Measurements from ENCODE around the gene DGKB.

Gene DGKB

DNA sequence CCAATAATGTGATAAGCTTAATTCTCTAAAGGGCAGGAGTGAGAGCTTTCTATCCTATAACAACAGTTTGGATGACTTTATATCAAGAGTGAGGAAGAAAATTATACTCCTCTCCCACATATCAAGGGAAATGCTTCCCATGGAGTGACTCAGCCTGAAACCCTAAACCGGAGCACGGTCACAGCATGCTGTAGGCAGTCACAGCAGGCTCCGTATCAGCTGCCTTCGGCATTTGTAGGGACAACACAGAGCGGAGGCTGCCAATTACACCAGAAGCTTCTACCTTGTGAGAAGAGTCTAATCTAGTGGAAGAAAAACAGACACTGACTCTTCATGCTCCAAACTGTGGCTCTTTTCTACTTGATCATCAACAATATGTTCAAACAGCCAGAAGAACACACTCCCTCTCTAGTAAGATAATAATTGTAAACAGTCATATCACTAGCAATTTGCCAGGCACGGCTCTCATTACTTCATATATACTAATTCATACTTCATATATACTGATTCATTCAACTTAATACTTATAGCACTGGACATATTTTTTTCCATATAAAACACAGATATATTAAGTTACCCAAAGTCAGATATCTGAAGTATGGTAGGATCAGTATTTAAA lies 65.9 kb downstream of the DGKB start:
- CTCF ChIA-PET, result no interaction called here
- TF ChIP-seq, protein P1, sequence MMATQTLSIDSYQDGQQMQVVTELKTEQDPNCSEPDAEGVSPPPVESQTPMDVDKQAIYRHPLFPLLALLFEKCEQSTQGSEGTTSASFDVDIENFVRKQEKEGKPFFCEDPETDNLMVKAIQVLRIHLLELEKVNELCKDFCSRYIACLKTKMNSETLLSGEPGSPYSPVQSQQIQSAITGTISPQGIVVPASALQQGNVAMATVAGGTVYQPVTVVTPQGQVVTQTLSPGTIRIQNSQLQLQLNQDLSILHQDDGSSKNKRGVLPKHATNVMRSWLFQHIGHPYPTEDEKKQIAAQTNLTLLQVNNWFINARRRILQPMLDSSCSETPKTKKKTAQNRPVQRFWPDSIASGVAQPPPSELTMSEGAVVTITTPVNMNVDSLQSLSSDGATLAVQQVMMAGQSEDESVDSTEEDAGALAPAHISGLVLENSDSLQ (IDR thresholded peaks at IDR 0.05), result no peak; the same call in 1 of the 2 replicates
- TF ChIP-seq LEF1 (IDR thresholded peaks at IDR 0.05; ENCODE audit: borderline replicate concordance) (no peak), ARNT (IDR thresholded peaks at IDR 0.05) (0 out of 2 replicates have a peak, but pooled peaks have one; percentile 27), L3MBTL2 (conservative IDR thresholded peaks at IDR 0.05) (peak; percentile 53)
- DNase-seq (ENCODE audit: extremely low spot score), result peak; percentile 70
- POLR2A ChIA-PET, result no interaction called here

DNA sequence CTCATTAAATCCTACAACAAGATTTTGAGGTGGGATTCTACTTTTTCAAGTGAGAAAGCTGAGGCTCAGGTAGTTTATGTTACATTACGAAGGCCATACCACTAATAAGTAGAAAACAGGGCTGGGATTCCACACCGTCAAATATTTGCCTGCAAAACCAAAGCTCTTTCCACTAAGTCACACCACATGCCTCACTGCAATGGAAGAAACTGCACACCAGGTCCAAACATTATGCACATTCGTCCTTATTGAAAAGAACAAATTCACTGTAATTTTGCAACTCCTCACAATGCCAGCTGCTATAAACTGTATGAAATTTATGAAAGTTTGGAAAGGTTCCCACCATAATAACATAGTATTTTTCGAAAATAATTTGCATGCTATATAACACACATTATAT lies 66.5 kb downstream of the DGKB start:
- CTCF ChIA-PET, result no interaction called here
- DNase-seq (ENCODE audit: extremely low spot score), result no peak
- TF ChIP-seq SP1 (IDR thresholded peaks at IDR 0.05) (no peak), ARNT (IDR thresholded peaks at IDR 0.05) (no peak), ELF4 (IDR thresholded peaks at IDR 0.05) (no peak), L3MBTL2 (conservative IDR thresholded peaks at IDR 0.05) (no peak), CTBP1 (IDR thresholded peaks at IDR 0.05; ENCODE audit: borderline replicate concordance) (no peak), FOXK2 (IDR thresholded peaks at IDR 0.05) (no peak), HDGF (IDR thresholded peaks at IDR 0.05; ENCODE audit: borderline replicate concordance) (no peak), LEF1 (IDR thresholded peaks at IDR 0.05; ENCODE audit: borderline replicate concordance) (no peak), BHLHE40 (IDR thresholded peaks at IDR 0.05; ENCODE audit: borderline replicate concordance) (no peak), ZNF384 (IDR thresholded peaks at IDR 0.05) (no peak), NFRKB (IDR thresholded peaks at IDR 0.05) (no peak), FOXM1 (IDR thresholded peaks at IDR 0.05; ENCODE audit: borderline replicate concordance) (no peak), TARDBP (IDR thresholded peaks at IDR 0.05) (no peak)
- TF ChIP-seq, protein P1 (IDR thresholded peaks at IDR 0.05), result no peak
- POLR2A ChIA-PET, result no interaction called here

DNA sequence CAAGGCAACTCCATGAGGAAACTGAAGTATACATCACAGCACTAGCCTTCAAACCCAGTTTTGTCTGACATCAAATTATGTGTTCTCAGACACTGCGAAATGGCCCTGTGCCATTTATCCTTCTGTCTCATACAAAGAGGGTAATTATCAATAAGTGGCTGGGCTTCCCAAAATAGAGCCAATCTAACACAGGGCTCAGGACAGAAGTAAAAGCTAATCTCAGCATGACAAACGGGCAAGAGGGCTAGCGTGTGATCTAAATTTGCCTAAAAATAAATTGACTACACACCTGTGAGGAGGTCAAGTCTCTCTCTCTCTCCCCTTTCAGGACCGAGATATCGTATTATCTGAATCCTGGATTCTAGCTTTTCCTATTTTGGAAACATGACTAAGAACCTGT lies 67.2 kb downstream of the DGKB start:
- ChIA-PET POLR2A (no interaction called here), CTCF (no interaction called here)
- no peak for DNase-seq (ENCODE audit: extremely low spot score)
- TF ChIP-seq L3MBTL2 (conservative IDR thresholded peaks at IDR 0.05), result no peak
- TF ChIP-seq HDGF (IDR thresholded peaks at IDR 0.05; ENCODE audit: borderline replicate concordance), result no peak
- TF ChIP-seq SUZ12 (IDR thresholded peaks at IDR 0.05), result no peak
- TF ChIP-seq SP1 (IDR thresholded peaks at IDR 0.05), result no peak
- no peak for TF ChIP-seq TARDBP (IDR thresholded peaks at IDR 0.05)
- no peak for TF ChIP-seq NFRKB (IDR thresholded peaks at IDR 0.05)

DNA sequence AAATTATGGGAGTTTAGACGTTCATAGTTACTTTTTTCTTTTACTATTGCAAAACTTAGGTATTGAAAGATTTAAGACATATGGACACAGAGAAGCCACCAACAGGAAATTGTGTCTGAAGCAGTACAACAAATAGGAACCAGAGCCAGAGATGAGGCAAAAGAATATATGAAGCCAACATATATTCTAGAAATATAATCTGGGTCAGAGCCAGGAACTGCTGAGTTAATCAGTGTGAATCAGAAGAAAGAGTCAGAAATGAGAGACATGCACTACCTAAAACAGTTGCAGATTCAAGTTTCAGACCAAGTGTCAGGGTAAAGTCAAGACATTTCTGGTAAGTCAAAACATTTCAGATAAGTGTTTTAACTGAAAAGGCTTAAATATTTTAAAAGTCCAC lies 67.7 kb downstream of the DGKB start:
- CTCF ChIA-PET, result no interaction called here
- no peak for TF ChIP-seq SUZ12 (IDR thresholded peaks at IDR 0.05)
- POLR2A ChIA-PET, result interaction anchor here (0.6 kb wide), 1 partner anchor 12 kb away, joined by 3 read pairs; no protein-coding TSS in a partner anchor
- no peak for DNase-seq (ENCODE audit: extremely low spot score)

DNA sequence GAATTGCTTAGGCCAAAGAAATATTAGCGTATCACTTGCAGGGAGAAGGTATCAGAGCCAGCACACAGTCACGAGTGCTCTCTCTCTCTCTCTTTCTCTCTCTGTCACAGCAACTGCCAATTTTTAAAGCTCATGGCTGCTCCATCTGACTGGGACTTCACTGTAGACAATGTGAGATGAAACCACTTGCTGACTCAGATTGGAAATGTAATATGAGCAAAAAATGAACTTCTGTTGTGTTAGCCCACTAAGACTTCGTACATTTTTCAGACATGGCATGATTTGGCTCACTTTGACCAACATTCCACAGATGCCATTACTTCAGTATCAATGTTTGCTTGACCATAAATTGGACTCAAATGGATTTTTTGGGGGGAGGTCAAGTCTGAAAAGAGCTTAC lies 68.1 kb downstream of the DGKB start:
- POLR2A ChIA-PET, result interaction anchor here (0.6 kb wide), 1 partner anchor 11 kb away, joined by 3 read pairs; no protein-coding TSS in a partner anchor
- no peak for DNase-seq (ENCODE audit: extremely low spot score)
- CTCF ChIA-PET, result no interaction called here
- no peak for TF ChIP-seq HDGF (IDR thresholded peaks at IDR 0.05; ENCODE audit: borderline replicate concordance)
- no peak for TF ChIP-seq NFRKB (IDR thresholded peaks at IDR 0.05)
- no peak for TF ChIP-seq ELF4 (IDR thresholded peaks at IDR 0.05)
- no peak for TF ChIP-seq L3MBTL2 (conservative IDR thresholded peaks at IDR 0.05)
- no peak for TF ChIP-seq FOXA1 (IDR thresholded peaks at IDR 0.05)
- no peak for TF ChIP-seq FOXM1 (IDR thresholded peaks at IDR 0.05; ENCODE audit: borderline replicate concordance)
- TF ChIP-seq SUZ12 (IDR thresholded peaks at IDR 0.05), result no peak
- no peak for TF ChIP-seq ZNF384 (IDR thresholded peaks at IDR 0.05)

DNA sequence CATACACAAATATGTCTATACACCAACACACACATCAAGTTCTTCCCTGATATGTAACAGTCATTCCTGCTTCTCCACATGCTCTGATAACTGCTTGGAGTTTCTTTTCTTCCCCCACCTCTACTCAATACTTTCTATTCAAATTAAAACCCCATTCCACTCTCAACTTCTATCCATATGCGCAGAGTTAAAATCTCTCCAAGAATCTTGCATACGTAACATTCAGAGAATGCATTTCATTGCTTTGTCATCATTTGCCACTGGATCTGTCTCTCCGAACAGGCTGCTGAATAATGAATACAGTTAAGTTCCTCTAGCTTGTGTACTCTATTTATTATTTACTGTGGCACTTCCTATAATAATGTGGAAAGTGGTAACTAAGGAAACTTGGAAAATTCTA lies 68.8 kb downstream of the DGKB start:
- no peak for DNase-seq (ENCODE audit: extremely low spot score)
- ChIA-PET POLR2A (no interaction called here), CTCF (no interaction called here)
- no peak for TF ChIP-seq FOXA1 (IDR thresholded peaks at IDR 0.05)

DNA sequence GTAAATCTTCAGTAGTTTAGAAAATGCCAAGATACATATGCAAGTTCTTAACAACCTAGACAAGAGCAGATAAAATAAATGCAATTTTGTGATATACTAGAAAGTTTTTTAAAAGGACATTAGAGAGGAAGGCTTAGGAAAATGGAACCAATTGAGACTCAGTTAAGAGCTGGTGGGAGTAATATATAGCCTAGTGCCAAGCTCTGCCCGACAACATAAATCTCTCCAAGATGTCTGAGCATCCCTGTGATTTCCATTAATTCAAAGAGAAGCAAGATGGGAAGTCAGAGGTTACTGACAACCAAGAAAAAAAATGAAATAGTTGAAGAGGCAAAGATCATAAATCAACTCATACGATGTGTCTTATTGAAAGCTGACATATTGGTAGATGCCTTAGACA lies 74.5 kb downstream of the DGKB start:
- CTCF ChIA-PET, result no interaction called here
- no peak for DNase-seq (ENCODE audit: extremely low spot score)
- POLR2A ChIA-PET, result no interaction called here
- no peak for TF ChIP-seq SP1 (IDR thresholded peaks at IDR 0.05)
- no peak for TF ChIP-seq FOXM1 (IDR thresholded peaks at IDR 0.05; ENCODE audit: borderline replicate concordance)
- no peak for TF ChIP-seq FOXK2 (IDR thresholded peaks at IDR 0.05)
- TF ChIP-seq, protein P1 (IDR thresholded peaks at IDR 0.05), result no peak
- no peak for TF ChIP-seq SUZ12 (IDR thresholded peaks at IDR 0.05)
- no peak for TF ChIP-seq TARDBP (IDR thresholded peaks at IDR 0.05)
- TF ChIP-seq ELF4 (IDR thresholded peaks at IDR 0.05), result no peak
- TF ChIP-seq L3MBTL2 (conservative IDR thresholded peaks at IDR 0.05), result no peak
- no peak for TF ChIP-seq BHLHE40 (IDR thresholded peaks at IDR 0.05; ENCODE audit: borderline replicate concordance)
- no peak for TF ChIP-seq ARNT (IDR thresholded peaks at IDR 0.05)
- TF ChIP-seq LEF1 (IDR thresholded peaks at IDR 0.05; ENCODE audit: borderline replicate concordance), result no peak
- no peak for TF ChIP-seq HDGF (IDR thresholded peaks at IDR 0.05; ENCODE audit: borderline replicate concordance)
- no peak for TF ChIP-seq CTBP1 (IDR thresholded peaks at IDR 0.05; ENCODE audit: borderline replicate concordance)
- TF ChIP-seq ZNF384 (IDR thresholded peaks at IDR 0.05), result no peak
- TF ChIP-seq FOXA1 (IDR thresholded peaks at IDR 0.05), result no peak
- no peak for TF ChIP-seq NFRKB (IDR thresholded peaks at IDR 0.05)

Data from HEK293T (cell line).